Hindlimb muscle (tissue), 1 donor: ENCODE data around the gene MFAP4. TPM values are rescaled to one million over a fixed set of nuclear protein-coding genes. Genes with fewer than 3 reads are reported as not detected.

ENCODE experiments used
- DNase-seq: peaks from one replicate; pipeline ENCODE4 v3.0.0-alpha.2; 2013
- polyA plus RNA-seq: library from polyadenylated mRNA; unstranded; fragments of 120-200 nt; gene quantifications from one replicate; pipeline ENCODE4 v1.2.1, GENCODE V29; 2013; ENCODE audit not compliant: insufficient read length

MFAP4 gene
- polyA plus RNA-seq, 1 donor = 233 TPM

- no peak for DNase-seq
Measured at GRCh38 chr17:19409509-19409908, 22.5 kb upstream of the MFAP4 start.

- DNase-seq = no peak
Measured at GRCh38 chr17:19409066-19409465, 22.1 kb upstream of the MFAP4 start.

- no peak for DNase-seq
Measured at GRCh38 chr17:19408346-19408710, 21.3 kb upstream of the MFAP4 start.

DNA sequence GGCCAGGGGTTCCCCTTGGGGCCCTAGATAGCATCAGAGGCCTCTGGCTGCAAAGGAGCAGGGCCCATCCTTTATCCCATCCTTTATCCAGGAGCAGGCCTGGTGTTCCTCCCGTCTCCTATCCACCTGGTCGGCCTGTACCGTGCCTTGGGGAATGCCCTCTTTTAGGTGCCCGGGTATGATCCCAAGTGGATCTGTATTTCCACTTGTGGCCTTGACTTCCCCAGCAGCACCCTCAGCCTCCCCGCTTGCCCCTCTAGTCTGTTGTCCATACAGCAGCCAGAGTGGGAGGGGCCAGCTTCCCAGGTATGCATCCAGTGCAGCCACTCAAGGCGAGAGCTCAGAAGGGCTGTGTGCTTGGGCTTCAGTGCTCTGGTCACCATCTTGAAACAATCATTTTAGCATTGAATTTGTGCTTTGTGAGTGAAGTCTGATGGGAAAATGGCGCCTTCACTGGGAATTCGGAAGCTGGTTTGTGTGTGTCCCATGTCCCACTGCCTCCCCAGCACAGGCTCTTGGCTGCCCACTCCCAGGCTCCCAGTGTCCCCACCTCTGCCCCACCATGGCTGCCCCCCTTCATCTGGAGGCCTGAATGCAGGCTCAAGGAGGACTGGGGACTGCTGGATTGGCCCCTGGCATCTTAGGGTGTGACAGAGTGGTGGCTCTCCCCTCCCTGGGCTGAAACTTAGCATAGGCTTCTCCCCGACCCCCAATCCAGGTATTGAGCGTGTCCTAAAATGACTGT lies 20.8 kb upstream of the MFAP4 start:
- DNase-seq = no peak

- no peak for DNase-seq
Measured at GRCh38 chr17:19405114-19405513, 18.1 kb upstream of the MFAP4 start.

GRCh38 chr17:19404264-19404663 lies 17.3 kb upstream of the MFAP4 start:
- DNase-seq = no peak

GRCh38 chr17:19403021-19403420 lies 16.0 kb upstream of the MFAP4 start:
- DNase-seq = no peak

DNA sequence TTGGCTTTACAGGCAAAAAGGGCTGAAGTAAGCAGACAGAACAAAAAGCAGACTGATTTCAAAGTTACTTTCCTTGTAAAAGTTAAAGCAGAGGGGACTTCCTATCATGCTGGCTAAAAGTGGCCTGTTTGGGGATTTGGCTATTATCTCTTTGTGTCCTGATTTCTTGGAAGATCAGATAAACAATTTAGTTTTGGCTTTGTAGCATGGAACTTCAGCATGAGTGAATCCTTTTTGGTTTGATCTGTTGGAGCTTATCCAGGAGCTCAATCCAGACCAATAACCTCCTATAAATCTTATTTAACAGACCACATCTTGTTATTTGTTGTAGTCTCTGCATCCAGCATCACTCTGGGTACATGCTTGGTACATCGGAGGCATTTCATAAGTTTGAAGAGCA lies 15.2 kb upstream of the MFAP4 start:
- no peak for DNase-seq

DNA sequence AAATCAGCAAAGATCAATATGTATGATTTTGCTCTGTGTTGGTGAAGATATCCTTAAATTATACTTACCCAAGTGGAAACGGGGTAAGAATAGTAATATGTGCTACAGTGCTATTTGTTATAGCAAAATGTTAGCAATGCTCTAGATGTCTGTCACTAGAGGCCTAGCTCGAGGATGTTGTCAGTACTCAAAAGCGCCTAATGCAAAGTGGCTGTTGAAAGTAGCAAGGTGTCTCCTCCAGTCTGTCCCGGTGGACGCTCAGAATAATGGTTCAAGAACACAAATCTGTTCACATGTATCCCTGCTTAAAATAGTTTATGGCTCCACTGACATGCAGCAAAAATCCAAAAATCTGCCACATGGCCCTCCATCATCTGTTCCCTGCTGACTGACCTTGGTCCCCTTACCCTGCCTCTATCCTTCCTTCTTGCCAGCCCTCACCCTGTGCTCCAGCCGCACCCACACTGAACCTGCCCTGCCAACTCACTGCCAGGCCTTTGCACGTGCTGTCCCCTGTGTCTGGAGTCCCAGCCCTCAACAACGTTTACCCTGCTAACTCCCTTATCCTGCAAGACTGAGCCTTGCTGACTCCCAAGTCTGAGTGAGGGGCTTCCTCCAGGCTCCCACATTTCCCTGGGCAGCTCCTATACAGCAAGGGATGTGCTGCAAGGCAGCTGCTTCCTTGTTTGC lies 14.5 kb upstream of the MFAP4 start:
- DNase-seq = no peak

- DNase-seq = no peak
Measured at GRCh38 chr17:19399750-19400450, 12.9 kb upstream of the MFAP4 start.

GRCh38 chr17:19398301-19399181 lies 11.6 kb upstream of the MFAP4 start:
- no peak for DNase-seq

- no peak for DNase-seq
Measured at GRCh38 chr17:19397556-19398041, 10.6 kb upstream of the MFAP4 start.

DNA sequence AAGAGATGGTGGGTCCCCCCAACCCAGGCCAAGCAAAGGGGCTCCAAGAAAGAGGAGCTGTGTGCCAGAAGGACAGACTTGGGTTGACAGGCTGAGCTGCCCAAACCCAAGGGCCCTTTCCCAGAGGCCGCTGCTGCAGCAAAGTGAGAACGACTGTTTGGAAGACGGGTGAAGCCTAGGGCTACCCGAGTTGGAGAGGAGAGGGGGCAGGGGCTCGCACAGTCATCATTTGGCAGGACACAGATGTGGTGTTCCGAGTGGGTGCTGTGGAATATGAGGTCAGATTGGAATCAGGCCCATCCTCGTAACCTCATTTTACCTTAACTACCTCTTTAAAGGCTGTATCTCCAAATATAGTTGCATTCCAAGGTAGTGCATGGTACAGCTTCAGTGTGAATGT lies 5.3 kb upstream of the MFAP4 start:
- DNase-seq = no peak

- DNase-seq = no peak
Measured at GRCh38 chr17:19391432-19391831, 4.4 kb upstream of the MFAP4 start.

DNA sequence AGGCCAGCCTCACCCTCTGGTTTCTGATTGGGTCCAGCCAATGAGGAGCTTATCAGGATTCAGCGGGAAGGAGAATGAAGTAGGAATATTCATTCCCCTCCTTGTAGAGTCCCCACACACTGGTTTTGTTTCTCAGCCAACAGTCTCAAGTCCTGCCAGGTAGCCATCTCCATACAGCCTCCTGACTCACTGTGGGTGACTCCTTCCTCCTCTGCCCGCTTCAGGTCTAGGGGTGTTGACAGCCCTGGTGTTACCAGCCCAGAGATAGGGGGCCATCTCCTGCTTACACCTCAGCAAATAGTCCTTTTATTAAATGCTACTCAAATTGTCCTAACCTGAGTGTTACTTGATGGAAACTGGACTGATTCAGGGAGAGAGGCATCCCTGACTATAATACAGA lies 4.0 kb upstream of the MFAP4 start:
- DNase-seq = no peak

- no peak for DNase-seq
Measured at GRCh38 chr17:19388791-19389785, 2.1 kb upstream of the MFAP4 start.

DNA sequence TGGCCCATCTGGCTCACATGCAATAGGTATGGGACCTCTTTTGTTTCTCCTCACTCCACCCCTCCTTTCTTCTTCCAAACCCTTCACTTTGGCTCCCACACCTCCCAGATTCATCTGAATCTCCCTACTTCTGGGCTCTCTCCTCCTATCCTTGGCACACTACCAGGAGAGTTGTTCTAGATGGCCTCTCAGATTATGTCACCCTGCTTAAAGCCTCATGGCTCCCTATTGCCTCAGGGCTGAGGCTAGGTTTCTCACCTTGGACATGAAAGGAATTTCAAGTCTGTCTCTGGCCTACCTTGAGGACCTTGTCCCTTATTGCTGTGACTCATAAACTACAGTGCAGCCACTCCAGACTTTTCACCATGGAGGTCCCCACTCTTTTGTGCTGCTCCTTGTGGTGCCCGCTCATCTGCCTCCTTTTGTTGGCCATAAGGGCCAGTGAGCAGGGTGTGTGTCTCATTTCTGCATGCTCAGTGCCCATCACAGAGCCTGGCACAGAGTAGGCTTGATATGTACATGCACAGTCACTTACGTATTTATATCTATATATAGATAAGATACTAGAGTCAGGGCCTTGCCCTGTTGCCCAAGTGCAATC lies 1.0 kb upstream of the MFAP4 start:
- peak; percentile 84 for DNase-seq

GRCh38 chr17:19386051-19386929 lies 700 bp downstream of the MFAP4 start:
- no peak for DNase-seq

GRCh38 chr17:19385521-19385983 lies 1.4 kb downstream of the MFAP4 start:
- no peak for DNase-seq
